HEK293 (cell line): ENCODE results near the gene ABT1.

Experiments used
- CTCF ChIA-PET: fragments of 350-600 bp; formaldehyde crosslinking; extraction: SDS; loops from one replicate; lab custom pipeline; 2021; ENCODE audit warnings: antibody characterized with exemption; lab: Yijun Ruan, JAX
- POLR2A ChIA-PET: fragments of 300-600 bp; formaldehyde crosslinking; extraction: SDS; loops from one replicate; lab custom pipeline; 2020; ENCODE audit warnings: antibody characterized with exemption, inconsistent platforms; lab: Yijun Ruan, JAX
- H3K27ac ChIP-seq: fragments of 200-500 bp; sonication (Bioruptor generic); 2 replicates; pipeline ENCODE4 v1.5.1; 2014; ENCODE audit warnings: low read depth, low read length, control low read depth, inconsistent platforms; ENCODE audit errors: extremely low read depth
- H3K36me3 ChIP-seq, 2 experiments: fragments of 200-500 bp in 1 of 2; sonication (Bioruptor generic) in 1 of 2; 1 replicate in 1 of 2; 2 replicates in 1 of 2; pipeline ENCODE4 v1.5.1; 2014 to 2017; ENCODE audit warnings: inconsistent platforms in 2 of 2, low read length in 2 of 2; ENCODE audit not compliant: control insufficient read depth in 2 of 2, insufficient read depth in 1 of 2
- H3K4me1 ChIP-seq: fragments of 200-500 bp; sonication (Bioruptor generic); 2 replicates; pipeline ENCODE4 v1.5.1; 2014; ENCODE audit warnings: mild to moderate bottlenecking, low read length, inconsistent platforms; ENCODE audit not compliant: control insufficient read depth, insufficient read depth
- H3K4me3 ChIP-seq: 2 replicates; pipeline ENCODE4 v1.5.1; 2011; ENCODE audit warnings: low read depth, mild to moderate bottlenecking, control low read depth, low read length, moderate library complexity
- H3K9me3 ChIP-seq: fragments of 200-500 bp; sonication (Bioruptor generic); 2 replicates; pipeline ENCODE4 v1.5.1; 2014; ENCODE audit warnings: low read depth, low read length, inconsistent platforms; ENCODE audit not compliant: control insufficient read depth, insufficient read depth
- HOXC10 ChIP-seq: sonication (generic); formaldehyde crosslinking; IDR thresholded peaks from 2 replicates; pipeline ENCODE4 v1.8.1; 2023; ENCODE audit warnings: mild to moderate bottlenecking, missing genetic modification reagents
- KLF1 ChIP-seq: fragments of 450-650 bp; formaldehyde crosslinking; IDR thresholded peaks from 2 replicates; pipeline ENCODE4 v1.5.1; 2016; ENCODE audit warnings: missing biosample characterization, missing genetic modification characterization
- PBX3 ChIP-seq: sonication (generic); formaldehyde crosslinking; IDR thresholded peaks from 2 replicates; pipeline ENCODE4 v1.8.1; 2022; ENCODE audit warnings: mild to moderate bottlenecking, moderate library complexity, missing genetic modification reagents
- SP7 ChIP-seq: fragments of 450-650 bp; formaldehyde crosslinking; IDR thresholded peaks from 2 replicates; pipeline ENCODE4 v1.5.1; 2016; ENCODE audit warnings: missing biosample characterization, missing genetic modification characterization
- TSHZ1 ChIP-seq: fragments of 450-650 bp; formaldehyde crosslinking; IDR thresholded peaks from 2 replicates; pipeline ENCODE4 v1.5.1; 2016; ENCODE audit warnings: missing biosample characterization, missing genetic modification characterization, borderline replicate concordance
- ZBTB17 ChIP-seq: fragments of 450-650 bp; formaldehyde crosslinking; IDR thresholded peaks from 2 replicates; pipeline ENCODE4 v1.5.1; 2016; ENCODE audit warnings: missing biosample characterization, missing genetic modification characterization
- ZBTB8A ChIP-seq: fragments of 450-650 bp; formaldehyde crosslinking; IDR thresholded peaks from 2 replicates; pipeline ENCODE4 v1.5.1; 2016; ENCODE audit warnings: missing biosample characterization, missing genetic modification characterization
- ZNF114 ChIP-seq: fragments of 450-650 bp; formaldehyde crosslinking; IDR thresholded peaks from 2 replicates; pipeline ENCODE4 v1.5.0; 2017; ENCODE audit warnings: missing biosample characterization, missing genetic modification characterization
- ZNF223 ChIP-seq: fragments of 450-650 bp; formaldehyde crosslinking; IDR thresholded peaks from 2 replicates; pipeline ENCODE4 v1.5.1; 2016; ENCODE audit warnings: missing biosample characterization, missing genetic modification characterization
- ZNF248 ChIP-seq: fragments of 450-650 bp; formaldehyde crosslinking; IDR thresholded peaks from 2 replicates; pipeline ENCODE4 v1.5.1; 2017; ENCODE audit warnings: missing biosample characterization, missing genetic modification characterization
- ZNF280C ChIP-seq: fragments of 450-650 bp; formaldehyde crosslinking; IDR thresholded peaks from 2 replicates; pipeline ENCODE4 v1.5.1; 2016; ENCODE audit warnings: missing biosample characterization, missing genetic modification characterization
- ZNF404 ChIP-seq: fragments of 450-650 bp; formaldehyde crosslinking; IDR thresholded peaks from 2 replicates; pipeline ENCODE4 v1.5.1; 2017; ENCODE audit warnings: missing biosample characterization, missing genetic modification characterization
- ZNF433 ChIP-seq: fragments of 450-650 bp; formaldehyde crosslinking; IDR thresholded peaks from 2 replicates; pipeline ENCODE4 v1.5.1; 2016; ENCODE audit warnings: missing biosample characterization, missing genetic modification characterization, low read depth
- ZNF555 ChIP-seq: fragments of 450-650 bp; formaldehyde crosslinking; conservative IDR thresholded peaks from 2 replicates; pipeline ENCODE4 v1.5.1; 2017; ENCODE audit warnings: missing biosample characterization, mild to moderate bottlenecking, missing genetic modification characterization, inconsistent platforms
- ZNF580 ChIP-seq: fragments of 450-650 bp; formaldehyde crosslinking; IDR thresholded peaks from 2 replicates; pipeline ENCODE4 v1.5.1; 2016; ENCODE audit warnings: missing biosample characterization, missing genetic modification characterization
- ZNF623 ChIP-seq: fragments of 450-650 bp; formaldehyde crosslinking; IDR thresholded peaks from 2 replicates; pipeline ENCODE4 v1.5.1; 2016; ENCODE audit warnings: missing biosample characterization, missing genetic modification characterization
- ZSCAN23 ChIP-seq: fragments of 450-650 bp; formaldehyde crosslinking; IDR thresholded peaks from 2 replicates; pipeline ENCODE4 v1.5.1; 2016; ENCODE audit warnings: missing biosample characterization, missing genetic modification characterization
- ZSCAN30 ChIP-seq: fragments of 450-650 bp; IDR thresholded peaks from 2 replicates; pipeline ENCODE4 v1.5.1; 2018; ENCODE audit warnings: missing biosample characterization, mild to moderate bottlenecking, missing genetic modification characterization, moderate library complexity
- ZXDB ChIP-seq: fragments of 450-650 bp; formaldehyde crosslinking; IDR thresholded peaks from 2 replicates; pipeline ENCODE4 v1.5.1; 2016; ENCODE audit warnings: missing biosample characterization, missing genetic modification characterization
- TF ChIP-seq, protein P1 (sequence below): fragments of 450-650 bp; formaldehyde crosslinking; IDR thresholded peaks from 2 replicates; pipeline ENCODE4 v1.5.1; 2016; ENCODE audit warnings: missing biosample characterization, missing genetic modification characterization
- TF ChIP-seq, protein P2 (sequence below): fragments of 450-650 bp; formaldehyde crosslinking; IDR thresholded peaks from 2 replicates; pipeline ENCODE4 v1.5.1; 2016; ENCODE audit warnings: missing biosample characterization, missing genetic modification characterization
- TF ChIP-seq, protein P3 (sequence below): fragments of 450-650 bp; formaldehyde crosslinking; IDR thresholded peaks from 2 replicates; pipeline ENCODE4 v1.5.1; 2016; ENCODE audit warnings: missing biosample characterization, missing genetic modification characterization

ABT1 gene

GRCh38 chr6:26568601-26569432 lies 27.9 kb upstream of the ABT1 start (continued):
- TF ChIP-seq ZNF114 (tag by site-specific recombination) (no peak), ZSCAN23 (0 out of 2 replicates have a peak, but pooled peaks have one; percentile 50), ZNF580 (peak; percentile 77), ZBTB17 (peak; percentile 62; the same call in 1 of the 2 replicates), TSHZ1 (tag by site-specific recombination) (peak; percentile 61; the same call in 1 of the 2 replicates), ZXDB (tag by site-specific recombination) (peak; percentile 60; the same call in 1 of the 2 replicates)
- TF ChIP-seq, all 188 proteins: peak for 69

- Histone ChIP-seq H3K27ac (peak overlapping the region; percentile 62; the same call in 1 of the 2 replicates), H3K9me3 (no peaks in the 10 kb centered on the region), H3K4me1 (no peaks in the 10 kb centered on the region), H3K4me3 (peak overlapping the region; percentile 70), H3K36me3 (no peaks in the 10 kb centered on the region)
- CTCF ChIA-PET: interaction anchor here (0.7 to 3.0 kb wide), 9 partner anchors 10 to 396 kb away, joined by 3 to 14 read pairs (median 4); partner anchors contain the start of gene HMGN4
- POLR2A ChIA-PET: interaction anchor here (1.0 to 3.0 kb wide), 6 partner anchors 13 to 247 kb away, joined by 3 to 9 read pairs (median 6); partner anchors contain the start of gene HMGN4
- TF ChIP-seq ZBTB8A: no peak
- no peak for TF ChIP-seq ZNF623
- no peak for TF ChIP-seq ZNF404 (tag by site-specific recombination)
- no peak for TF ChIP-seq PBX3 (CRISPR knock-in tag)
- no peak for TF ChIP-seq ZNF223 (tag by site-specific recombination)
- no peak for TF ChIP-seq ZNF248
- TF ChIP-seq ZSCAN23: no peak
- TF ChIP-seq ZNF280C (tag by site-specific recombination): no peak
- TF ChIP-seq ZSCAN30: no peak
- no peak for TF ChIP-seq SP7 (tag by site-specific recombination)
- TF ChIP-seq, protein P1, sequence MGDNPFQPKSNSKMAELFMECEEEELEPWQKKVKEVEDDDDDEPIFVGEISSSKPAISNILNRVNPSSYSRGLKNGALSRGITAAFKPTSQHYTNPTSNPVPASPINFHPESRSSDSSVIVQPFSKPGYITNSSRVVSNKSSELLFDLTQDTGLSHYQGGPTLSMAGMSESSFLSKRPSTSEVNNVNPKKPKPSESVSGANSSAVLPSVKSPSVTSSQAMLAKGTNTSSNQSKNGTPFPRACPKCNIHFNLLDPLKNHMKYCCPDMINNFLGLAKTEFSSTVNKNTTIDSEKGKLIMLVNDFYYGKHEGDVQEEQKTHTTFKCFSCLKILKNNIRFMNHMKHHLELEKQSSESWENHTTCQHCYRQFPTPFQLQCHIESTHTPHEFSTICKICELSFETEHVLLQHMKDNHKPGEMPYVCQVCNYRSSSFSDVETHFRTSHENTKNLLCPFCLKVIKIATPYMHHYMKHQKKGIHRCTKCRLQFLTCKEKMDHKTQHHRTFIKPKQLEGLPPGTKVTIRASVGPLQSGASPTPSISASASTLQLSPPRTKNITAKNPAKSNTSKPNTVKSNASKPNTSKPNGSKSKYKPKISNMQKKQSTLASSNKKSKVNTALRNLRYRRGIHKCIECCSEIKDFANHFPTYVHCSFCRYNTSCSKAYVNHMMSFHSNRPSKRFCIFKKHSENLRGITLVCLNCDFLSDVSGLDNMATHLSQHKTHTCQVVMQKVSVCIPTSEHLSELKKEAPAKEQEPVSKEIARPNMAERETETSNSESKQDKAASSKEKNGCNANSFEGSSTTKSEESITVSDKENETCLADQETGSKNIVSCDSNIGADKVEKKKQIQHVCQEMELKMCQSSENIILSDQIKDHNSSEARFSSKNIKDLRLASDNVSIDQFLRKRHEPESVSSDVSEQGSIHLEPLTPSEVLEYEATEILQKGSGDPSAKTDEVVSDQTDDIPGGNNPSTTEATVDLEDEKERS: no peak
- TF ChIP-seq ZNF555 (tag by site-specific recombination): no peak
- TF ChIP-seq, protein P2, sequence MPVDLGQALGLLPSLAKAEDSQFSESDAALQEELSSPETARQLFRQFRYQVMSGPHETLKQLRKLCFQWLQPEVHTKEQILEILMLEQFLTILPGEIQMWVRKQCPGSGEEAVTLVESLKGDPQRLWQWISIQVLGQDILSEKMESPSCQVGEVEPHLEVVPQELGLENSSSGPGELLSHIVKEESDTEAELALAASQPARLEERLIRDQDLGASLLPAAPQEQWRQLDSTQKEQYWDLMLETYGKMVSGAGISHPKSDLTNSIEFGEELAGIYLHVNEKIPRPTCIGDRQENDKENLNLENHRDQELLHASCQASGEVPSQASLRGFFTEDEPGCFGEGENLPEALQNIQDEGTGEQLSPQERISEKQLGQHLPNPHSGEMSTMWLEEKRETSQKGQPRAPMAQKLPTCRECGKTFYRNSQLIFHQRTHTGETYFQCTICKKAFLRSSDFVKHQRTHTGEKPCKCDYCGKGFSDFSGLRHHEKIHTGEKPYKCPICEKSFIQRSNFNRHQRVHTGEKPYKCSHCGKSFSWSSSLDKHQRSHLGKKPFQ (tag by site-specific recombination): no peak
- TF ChIP-seq KLF1 (tag by site-specific recombination): no peak
- TF ChIP-seq, protein P3, sequence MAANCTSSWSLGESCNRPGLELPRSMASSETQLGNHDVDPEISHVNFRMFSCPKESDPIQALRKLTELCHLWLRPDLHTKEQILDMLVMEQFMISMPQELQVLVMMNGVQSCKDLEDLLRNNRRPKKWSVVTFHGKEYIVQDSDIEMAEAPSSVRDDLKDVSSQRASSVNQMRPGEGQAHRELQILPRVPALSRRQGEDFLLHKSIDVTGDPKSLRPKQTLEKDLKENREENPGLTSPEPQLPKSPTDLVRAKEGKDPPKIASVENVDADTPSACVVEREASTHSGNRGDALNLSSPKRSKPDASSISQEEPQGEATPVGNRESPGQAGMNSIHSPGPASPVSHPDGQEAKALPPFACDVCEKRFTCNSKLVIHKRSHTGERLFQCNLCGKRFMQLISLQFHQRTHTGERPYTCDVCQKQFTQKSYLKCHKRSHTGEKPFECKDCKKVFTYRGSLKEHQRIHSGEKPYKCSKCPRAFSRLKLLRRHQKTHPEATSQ (tag by site-specific recombination): no peak
- no peak for TF ChIP-seq ZNF433 (tag by site-specific recombination)
- no peak for TF ChIP-seq HOXC10
Observed at GRCh38 chr6:26569433-26569764, 27.4 kb upstream of the ABT1 start.
